D721Med (cell line): ENCODE measurements around the gene GABRA5.
A peak's percentile ranks its signal among the peaks of the same experiment; 100 is the strongest.
"Not testable (repeated sequence)": the region's sequence is repeated elsewhere in the genome, so short reads cannot be mapped to it uniquely, and the experiment has no call there.

Experiments used
- DNase-seq: peaks from one replicate; pipeline ENCODE4 v3.0.0; 2011; ENCODE audit warnings: low spot score; ENCODE audit not compliant: insufficient read length
- FAIRE-seq: peaks from 2 replicates; lab custom pipeline; 2011; peaks lifted over from hg19 to GRCh38; lab: Jason Lieb, UNC
- CTCF ChIP-seq: IDR thresholded peaks from 2 replicates; pipeline ENCODE4 v1.5.1; 2012; ENCODE audit warnings: mild to moderate bottlenecking, control low read depth; ENCODE audit not compliant: insufficient read depth; ENCODE audit errors: missing control alignments

Gene GABRA5

GRCh38 chr15:26866298-26867199 is at the start of gene GABRA5:
TSS of gene GABRA5 (plus strand) at chr15:26867062. CDS start at chr15:26869249, 2,187 bp downstream.
- FAIRE-seq (no peak), DNase-seq (peak; percentile 57)
- peak; percentile 72 for TF ChIP-seq CTCF

- not testable (repeated sequence) for DNase-seq, FAIRE-seq
Measured at GRCh38 chr15:26831191-26831590, 35.7 kb upstream of the GABRA5 start.

GRCh38 chr15:26831951-26832350 is 34.9 kb upstream of the GABRA5 start:
- FAIRE-seq: no peak
- no peak for DNase-seq
- no peak for TF ChIP-seq CTCF

GRCh38 chr15:26838742-26839460 is 28.0 kb upstream of the GABRA5 start:
- TF ChIP-seq CTCF: peak; percentile 40
- no peak for FAIRE-seq
- no peak for DNase-seq

GRCh38 chr15:26841514-26841913 is 25.3 kb upstream of the GABRA5 start:
- DNase-seq (no peak), FAIRE-seq (no peak)
- TF ChIP-seq CTCF: no peak

GRCh38 chr15:26841941-26842340 is 24.9 kb upstream of the GABRA5 start:
- no peak for DNase-seq
- no peak for FAIRE-seq
- no peak for TF ChIP-seq CTCF

- no peak for DNase-seq
- FAIRE-seq: no peak
- no peak for TF ChIP-seq CTCF
Measured at GRCh38 chr15:26842391-26842790, 24.5 kb upstream of the GABRA5 start.
